ENCODE data around the gene OPN3.
"Not testable (repeated sequence)": the region's sequence is repeated elsewhere in the genome, so short reads cannot be mapped to it uniquely, and the experiment has no call there.

Gene OPN3

GRCh38 chr1:241660424-241660972 lies 20.3 kb upstream of the OPN3 start:
- no peaks in the 10 kb centered on the region for H3K4me1 ChIP-seq (ENCODE audit: insufficient read depth, low read length)
- H2AFZ ChIP-seq (ENCODE audit: low read depth, low read length) = no peak overlapping the region
- H3K4me2 ChIP-seq (ENCODE audit: insufficient read depth, low read length) = no peak overlapping the region
- no peak overlapping the region for H3K4me3 ChIP-seq (ENCODE audit: low read depth in 1 of 2, low read length in 2 of 2)
- no peaks in the 10 kb centered on the region for H3K79me2 ChIP-seq (ENCODE audit: insufficient read depth, low read length)
- H3K36me3 ChIP-seq (ENCODE audit: insufficient read depth, low read length) = no peaks in the 10 kb centered on the region
- no peaks in the 10 kb centered on the region for H3K27me3 ChIP-seq (ENCODE audit: insufficient read depth, low read length, poor library complexity)
- no peak for TF ChIP-seq CTCF (IDR thresholded peaks at IDR 0.05; ENCODE audit: borderline replicate concordance, extremely low read depth, low read length, poor library complexity, severe bottlenecking)
- TF ChIP-seq EZH2 (IDR thresholded peaks at IDR 0.05; ENCODE audit: borderline replicate concordance, low read depth, low read length, severe bottlenecking) = no peak
- H3K9me3 ChIP-seq (ENCODE audit: insufficient read depth, low read length, severe bottlenecking) = no peaks in the 10 kb centered on the region
- no peak overlapping the region for H3K27ac ChIP-seq (ENCODE audit: low read length)
- DNase-seq (no peak), ATAC-seq (ENCODE audit: insufficient read depth, low read depth) (no peak)
- H3K9ac ChIP-seq (ENCODE audit: low read depth, low read length) = no peak overlapping the region
- no peaks in the 10 kb centered on the region for H4K20me1 ChIP-seq (ENCODE audit: insufficient read depth, low read length)

GRCh38 chr1:241659016-241659415 lies 18.8 kb upstream of the OPN3 start:
- not testable (repeated sequence) for H3K4me3 ChIP-seq (ENCODE audit: low read depth in 1 of 2, low read length in 2 of 2); H3K9me3 ChIP-seq (ENCODE audit: insufficient read depth, low read length, severe bottlenecking); H3K27ac ChIP-seq (ENCODE audit: low read length); DNase-seq; H3K9ac ChIP-seq (ENCODE audit: low read depth, low read length); H4K20me1 ChIP-seq (ENCODE audit: insufficient read depth, low read length); H3K27me3 ChIP-seq (ENCODE audit: insufficient read depth, low read length, poor library complexity); H3K4me1 ChIP-seq (ENCODE audit: insufficient read depth, low read length); ATAC-seq (ENCODE audit: insufficient read depth, low read depth); H3K79me2 ChIP-seq (ENCODE audit: insufficient read depth, low read length); H3K4me2 ChIP-seq (ENCODE audit: insufficient read depth, low read length); H2AFZ ChIP-seq (ENCODE audit: low read depth, low read length); H3K36me3 ChIP-seq (ENCODE audit: insufficient read depth, low read length)

GRCh38 chr1:241658081-241658793 lies 18.1 kb upstream of the OPN3 start:
- Histone ChIP-seq H3K27ac (ENCODE audit: low read length) (no peak overlapping the region), H4K20me1 (ENCODE audit: insufficient read depth, low read length) (no peaks in the 10 kb centered on the region), H3K9ac (ENCODE audit: low read depth, low read length) (no peak overlapping the region), H2AFZ (ENCODE audit: low read depth, low read length) (no peak overlapping the region), H3K4me1 (ENCODE audit: insufficient read depth, low read length) (no peaks in the 10 kb centered on the region), H3K9me3 (ENCODE audit: insufficient read depth, low read length, severe bottlenecking) (no peaks in the 10 kb centered on the region), H3K4me3 (ENCODE audit: low read depth in 1 of 2, low read length in 2 of 2) (no peak overlapping the region), H3K36me3 (ENCODE audit: insufficient read depth, low read length) (no peaks in the 10 kb centered on the region), H3K27me3 (ENCODE audit: insufficient read depth, low read length, poor library complexity) (no peaks in the 10 kb centered on the region), H3K79me2 (ENCODE audit: insufficient read depth, low read length) (no peaks in the 10 kb centered on the region), H3K4me2 (ENCODE audit: insufficient read depth, low read length) (no peak overlapping the region)
- DNase-seq (no peak), ATAC-seq (ENCODE audit: insufficient read depth, low read depth) (no peak)
- TF ChIP-seq EZH2 (IDR thresholded peaks at IDR 0.05; ENCODE audit: borderline replicate concordance, low read depth, low read length, severe bottlenecking) (no peak), CTCF (IDR thresholded peaks at IDR 0.05; ENCODE audit: borderline replicate concordance, extremely low read depth, low read length, poor library complexity, severe bottlenecking) (no peak)

GRCh38 chr1:241654641-241655040 lies 14.5 kb upstream of the OPN3 start:
- no peaks in the 10 kb centered on the region for H3K36me3 ChIP-seq (ENCODE audit: insufficient read depth, low read length)
- H3K4me3 ChIP-seq (ENCODE audit: low read depth in 1 of 2, low read length in 2 of 2) = no peak overlapping the region
- TF ChIP-seq CTCF (IDR thresholded peaks at IDR 0.05; ENCODE audit: borderline replicate concordance, extremely low read depth, low read length, poor library complexity, severe bottlenecking) = no peak
- TF ChIP-seq EZH2 (IDR thresholded peaks at IDR 0.05; ENCODE audit: borderline replicate concordance, low read depth, low read length, severe bottlenecking) = no peak
- ATAC-seq (ENCODE audit: insufficient read depth, low read depth) (no peak), DNase-seq (no peak)
- H3K27ac ChIP-seq (ENCODE audit: low read length) = no peak overlapping the region
- no peaks in the 10 kb centered on the region for H3K9me3 ChIP-seq (ENCODE audit: insufficient read depth, low read length, severe bottlenecking)
- H3K27me3 ChIP-seq (ENCODE audit: insufficient read depth, low read length, poor library complexity) = peaks cover 3% of the 10 kb centered on the region
- H3K4me2 ChIP-seq (ENCODE audit: insufficient read depth, low read length) = no peak overlapping the region
- no peaks in the 10 kb centered on the region for H3K4me1 ChIP-seq (ENCODE audit: insufficient read depth, low read length)
- H4K20me1 ChIP-seq (ENCODE audit: insufficient read depth, low read length) = no peaks in the 10 kb centered on the region
- no peak overlapping the region for H2AFZ ChIP-seq (ENCODE audit: low read depth, low read length)
- H3K9ac ChIP-seq (ENCODE audit: low read depth, low read length) = no peak overlapping the region
- H3K79me2 ChIP-seq (ENCODE audit: insufficient read depth, low read length) = no peaks in the 10 kb centered on the region
